GM18498 (cell line): ENCODE measurements around the gene CDK14.

Experiments used
- ATAC-seq: cut with Tn5 transposase; IDR thresholded peaks from one replicate; pipeline ENCODE4 v1.9.1; 2021; ENCODE audit warnings: mild to moderate bottlenecking, moderate library complexity; ENCODE audit not compliant: unreplicated experiment

Gene CDK14

DNA sequence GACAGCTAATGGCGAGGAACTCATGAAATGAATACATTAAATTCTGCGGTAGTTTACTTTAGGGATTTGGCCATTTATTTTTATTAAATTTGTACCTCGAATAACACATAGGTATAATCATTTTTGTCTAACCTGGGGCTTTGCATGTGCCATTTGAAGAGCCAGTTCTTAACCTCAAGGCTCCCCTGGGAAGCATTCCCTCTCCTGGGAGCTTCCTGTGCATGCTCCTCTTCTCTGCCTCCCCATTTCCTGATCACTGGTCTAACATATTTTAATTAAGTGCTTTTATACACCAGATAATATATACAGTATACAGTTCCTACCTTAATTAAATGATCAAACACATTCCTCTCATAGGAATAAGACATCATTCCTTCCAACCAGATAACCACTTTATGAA lies 484.2 kb downstream of the CDK14 start:
- ATAC-seq: no peak

- no peak for ATAC-seq
Observed at GRCh38 chr7:91082038-91082437, 485.9 kb downstream of the CDK14 start.

DNA sequence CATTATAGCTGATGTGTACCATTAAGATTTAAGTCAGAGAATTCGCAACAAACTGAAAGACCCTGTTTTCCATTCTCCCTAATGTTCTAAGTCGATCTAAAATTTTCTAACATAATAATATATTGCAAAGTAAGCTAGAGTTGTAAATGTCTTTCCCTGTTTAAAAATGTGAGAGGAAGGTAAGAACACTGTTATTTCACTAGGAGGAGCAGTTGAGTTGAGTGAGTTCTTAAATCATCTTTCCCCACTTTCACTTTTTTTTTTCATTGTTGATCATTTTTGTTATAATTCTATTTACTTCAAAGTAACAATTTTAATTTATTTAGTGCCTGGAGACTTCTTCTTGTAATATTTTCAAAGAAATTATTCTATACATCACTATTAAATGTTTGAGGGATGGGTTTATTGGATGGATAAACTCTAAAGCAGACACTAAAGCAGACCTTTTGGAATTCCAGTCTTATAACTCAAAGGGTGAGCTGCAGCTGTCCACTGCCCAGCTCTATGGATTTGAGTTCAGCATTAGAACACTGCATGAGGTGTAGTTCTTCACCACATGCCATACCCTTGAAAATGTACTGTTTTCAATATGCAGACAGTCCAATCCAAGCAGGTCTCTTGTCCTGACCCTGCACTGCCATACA lies 486.9 kb downstream of the CDK14 start:
- no peak for ATAC-seq

GRCh38 chr7:91083855-91084644 lies 487.9 kb downstream of the CDK14 start:
- no peak for ATAC-seq

DNA sequence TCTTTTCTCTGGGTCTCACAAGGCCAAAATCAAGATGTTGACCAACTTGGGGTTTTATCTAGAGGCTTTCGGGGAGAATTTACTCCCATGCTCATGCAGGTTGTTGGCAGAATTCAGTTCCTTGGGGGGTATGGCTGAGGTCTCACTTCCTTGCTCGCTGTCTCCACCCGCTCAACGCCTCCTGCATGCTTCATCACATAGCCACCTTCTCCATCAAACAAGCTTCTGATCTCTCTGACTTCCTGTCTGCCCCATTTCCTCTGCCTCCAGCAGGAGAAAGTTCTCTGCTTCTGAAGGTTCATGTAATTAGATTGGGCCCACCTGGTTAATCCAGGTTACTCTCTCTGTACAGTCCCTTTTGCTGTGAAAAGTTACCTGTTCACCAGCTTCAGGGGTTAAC lies 489.1 kb downstream of the CDK14 start:
- no peak for ATAC-seq

GRCh38 chr7:91086200-91086599 lies 490.1 kb downstream of the CDK14 start:
- ATAC-seq: no peak

GRCh38 chr7:91088156-91088555 lies 492.0 kb downstream of the CDK14 start:
- ATAC-seq: no peak

GRCh38 chr7:91088691-91089090 lies 492.6 kb downstream of the CDK14 start:
- no peak for ATAC-seq

DNA sequence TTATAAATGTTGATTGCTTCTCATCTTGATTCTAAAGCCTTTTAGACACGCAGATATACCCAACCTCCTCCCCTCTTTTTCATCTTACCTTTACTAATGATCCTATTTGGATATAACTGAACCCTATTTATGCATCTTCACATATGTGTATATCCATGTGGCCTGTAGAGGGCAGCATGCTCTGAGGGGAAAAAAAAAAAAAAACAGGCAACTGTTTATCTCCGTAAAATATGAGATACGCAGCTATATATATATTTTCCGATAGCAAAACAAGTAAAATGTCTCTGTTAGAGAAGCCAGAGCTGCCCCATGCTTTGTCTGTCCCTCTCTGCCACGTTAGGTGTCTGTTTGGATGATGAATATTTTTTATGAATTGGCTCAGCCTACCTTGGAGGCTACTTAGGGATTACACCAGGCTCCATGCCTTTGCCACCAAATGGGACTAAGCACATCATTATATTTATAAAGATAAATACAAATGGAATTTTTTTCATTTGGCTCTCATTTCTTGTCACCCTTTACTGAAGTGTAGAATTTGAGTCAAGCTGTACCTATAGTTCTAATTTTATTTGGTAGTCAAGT lies 493.4 kb downstream of the CDK14 start:
- peak; percentile 76 for ATAC-seq

DNA sequence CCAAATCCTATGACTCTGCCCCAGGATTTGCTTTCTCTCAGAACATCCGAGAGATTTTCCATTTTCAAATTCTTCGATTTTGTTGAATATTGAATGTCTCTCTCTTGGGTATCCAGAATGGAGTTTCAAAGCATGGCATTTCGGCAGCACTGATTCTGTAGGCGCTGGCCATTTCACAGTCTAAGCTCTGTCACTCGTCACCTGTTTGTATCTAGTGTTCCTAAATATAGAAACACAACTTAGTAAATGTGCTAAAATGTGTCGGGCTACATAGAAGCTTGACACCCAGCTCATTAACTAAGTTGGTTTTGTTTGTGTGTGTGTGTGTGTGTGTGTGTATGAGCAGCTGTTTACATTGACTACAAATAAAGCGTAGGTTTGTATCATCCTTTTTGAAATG lies 494.6 kb downstream of the CDK14 start:
- ATAC-seq: no peak

DNA sequence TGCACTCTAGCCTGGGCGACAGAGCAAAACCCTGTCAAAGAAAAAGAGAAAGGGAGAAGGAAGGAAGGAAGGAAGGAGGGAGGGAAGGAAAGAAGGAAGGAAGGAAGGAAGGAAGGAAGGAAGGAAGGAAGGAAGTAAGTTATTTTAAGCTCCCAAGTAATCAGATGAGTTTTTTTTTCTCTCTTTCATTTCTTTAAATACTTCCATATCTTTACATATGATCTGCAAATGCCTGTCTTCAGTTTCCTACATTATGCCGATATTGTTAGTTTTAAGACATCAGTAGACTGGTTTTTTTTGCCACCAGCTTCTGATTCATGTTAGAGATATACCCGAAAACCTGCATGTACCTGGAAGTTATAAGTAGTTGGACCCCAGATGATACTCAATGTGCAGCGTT lies 495.5 kb downstream of the CDK14 start:
- no peak for ATAC-seq

GRCh38 chr7:91093181-91093580 lies 497.1 kb downstream of the CDK14 start:
- no peak for ATAC-seq

DNA sequence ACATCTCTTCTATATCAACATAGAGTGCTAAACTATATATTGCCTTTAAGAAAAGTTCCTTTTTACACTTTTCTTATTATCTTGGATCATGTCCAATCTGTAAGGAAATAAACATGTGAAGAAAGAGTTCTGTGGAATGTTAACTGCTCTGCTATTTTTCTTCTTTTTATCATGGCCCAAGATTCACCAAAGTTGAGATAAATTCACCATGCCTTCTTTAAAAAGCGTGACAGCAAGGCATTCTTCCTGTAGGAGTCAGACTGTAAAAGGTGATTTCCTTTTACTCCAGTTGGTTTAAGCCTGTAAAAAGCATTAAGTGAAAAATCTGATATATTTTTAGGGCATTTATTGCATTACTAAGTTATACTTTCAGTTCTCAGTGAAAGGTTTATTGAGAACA lies 502.4 kb downstream of the CDK14 start:
- no peak for ATAC-seq

DNA sequence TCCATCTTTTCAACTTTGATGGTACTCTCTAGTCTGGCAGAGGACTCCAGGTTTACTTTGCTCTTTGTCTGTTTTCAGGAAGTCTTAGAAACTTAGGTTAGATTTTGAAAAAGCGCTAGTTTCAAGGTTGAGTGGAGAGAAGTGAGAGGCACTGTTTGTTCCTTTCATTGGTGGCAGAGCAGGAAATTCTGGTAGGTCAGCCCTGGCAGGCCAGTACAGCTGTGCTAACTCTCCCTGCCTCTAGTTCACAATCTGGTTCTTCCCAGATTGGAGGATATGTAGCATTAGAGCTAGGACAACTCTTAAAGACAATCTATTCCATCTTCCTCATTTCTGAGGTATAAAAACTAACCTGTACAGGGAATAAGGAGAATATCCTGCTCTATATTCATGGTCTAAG lies 507.2 kb downstream of the CDK14 start:
- ATAC-seq: no peak

GRCh38 chr7:91107460-91107859 lies 511.3 kb downstream of the CDK14 start:
- ATAC-seq: no peak

DNA sequence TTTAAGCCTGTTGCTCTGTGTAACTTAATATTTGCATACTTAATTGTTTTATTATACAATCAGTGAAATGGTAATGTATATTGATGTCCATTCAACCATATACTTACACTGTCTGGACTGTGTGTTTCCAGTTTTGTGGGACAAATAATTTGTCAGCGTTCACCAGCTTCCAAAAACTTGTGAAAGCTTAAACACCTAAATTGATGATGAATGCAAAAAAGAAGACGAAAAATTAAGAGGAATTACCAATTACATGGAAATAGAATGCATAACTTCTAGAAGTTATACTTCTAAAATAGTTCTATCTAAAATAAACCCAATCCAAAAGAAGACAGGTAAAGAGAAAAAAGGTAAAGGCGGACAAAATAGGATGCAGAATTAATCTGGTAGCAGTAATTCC lies 513.1 kb downstream of the CDK14 start:
- no peak for ATAC-seq

GRCh38 chr7:91112902-91113341 lies 516.8 kb downstream of the CDK14 start:
- ATAC-seq: no peak

GRCh38 chr7:91114232-91114631 lies 518.1 kb downstream of the CDK14 start:
- ATAC-seq: no peak

DNA sequence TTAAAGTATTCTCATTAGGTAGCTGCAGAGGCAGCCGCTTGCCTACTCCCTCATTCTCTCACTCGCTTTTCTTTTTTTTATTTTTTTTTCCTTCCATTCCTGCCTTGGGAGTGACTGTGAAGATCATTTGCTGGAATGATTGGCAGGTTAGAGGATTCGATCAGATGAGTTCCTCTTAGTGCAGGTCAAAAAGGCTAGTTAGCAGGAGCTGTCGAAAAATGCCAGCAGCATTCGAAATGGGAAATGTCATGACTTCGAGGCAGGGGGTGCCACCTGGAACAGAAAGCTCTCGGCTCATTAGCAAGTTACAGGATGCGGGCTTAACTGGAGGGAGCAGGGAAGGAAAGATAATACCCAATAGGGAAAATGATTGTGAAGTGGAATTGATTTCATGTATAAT lies 530.6 kb downstream of the CDK14 start:
- no peak for ATAC-seq

GRCh38 chr7:91127325-91127724 lies 531.2 kb downstream of the CDK14 start:
- ATAC-seq: no peak

- no peak for ATAC-seq
Observed at GRCh38 chr7:91127959-91128358, 531.8 kb downstream of the CDK14 start.

DNA sequence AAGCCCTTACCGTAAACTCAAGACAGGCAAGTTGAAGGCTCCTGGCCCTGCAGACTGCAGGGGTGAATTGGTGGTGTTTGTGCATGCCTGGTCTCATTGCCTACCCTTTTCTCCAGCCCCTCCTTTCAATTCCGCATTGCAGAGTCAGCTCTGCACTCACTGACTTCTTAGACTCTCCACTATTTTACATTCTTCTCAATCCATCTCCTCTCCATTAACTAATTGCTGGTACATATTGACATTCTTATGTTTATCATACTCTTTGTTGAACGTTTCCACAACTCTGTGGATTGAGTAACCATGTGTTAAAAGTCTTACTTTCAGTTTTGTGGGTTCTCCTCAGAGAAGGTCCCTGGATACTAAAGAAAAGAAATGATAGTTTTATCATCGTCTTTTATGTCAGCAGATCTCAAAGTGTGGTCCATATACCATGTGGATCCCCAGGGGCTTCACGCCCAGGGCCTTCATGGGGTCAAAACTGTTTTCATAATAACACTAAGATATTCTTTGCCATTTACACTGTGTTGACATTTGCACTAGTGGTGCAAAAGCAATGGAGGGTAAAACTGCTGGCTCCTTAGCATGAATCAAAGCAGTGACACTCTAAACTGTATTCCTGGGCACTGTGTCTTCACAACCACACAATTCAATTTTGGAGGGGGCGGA lies 532.7 kb downstream of the CDK14 start:
- ATAC-seq: no peak
